Measurements from ENCODE around the gene SPSB4. TPM values are rescaled to one million over a fixed set of nuclear protein-coding genes. Genes with fewer than 3 reads are reported as not detected.

The SPSB4 gene
- total and polyA plus RNA-seq, 2 donors (not counting 3 experiments of a cell fraction or from before 2014, with no cell fraction given), result 0.06 to 0.22 TPM

DNA sequence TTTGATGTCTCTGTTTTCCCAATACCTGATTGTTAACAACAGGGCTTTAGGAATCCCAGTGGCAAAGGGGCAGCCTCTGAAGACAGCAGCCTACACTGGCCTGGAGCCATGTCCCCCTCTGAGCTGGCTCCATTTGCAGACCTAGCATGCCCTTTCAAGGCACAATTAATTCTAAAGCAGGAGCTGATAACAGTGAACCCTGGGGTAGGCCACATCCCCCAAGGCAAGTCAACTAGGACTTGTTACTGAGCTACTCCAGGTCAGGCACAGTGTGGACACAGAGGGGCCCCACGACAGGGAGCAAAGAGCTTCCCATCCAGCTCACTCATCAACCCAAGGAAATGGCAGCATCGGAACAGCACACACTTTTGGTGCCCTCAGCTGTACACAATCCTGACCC is 51.9 kb downstream of the SPSB4 start:
- TF ChIP-seq POLR2A (IDR thresholded peaks at IDR 0.05; ENCODE audit: low read depth, low read length) (no peak), JUN (IDR thresholded peaks at IDR 0.05; ENCODE audit: borderline replicate concordance, insufficient read depth, insufficient read length, low read depth) (no peak), FOS (IDR thresholded peaks at IDR 0.05; ENCODE audit: borderline replicate concordance, insufficient read depth, low read length) (no peak), POLR2AphosphoS5 (IDR thresholded peaks at IDR 0.05; ENCODE audit: insufficient read depth, low read depth, low read length) (no peak), MYC (IDR thresholded peaks at IDR 0.05; ENCODE audit: low read depth, low read length) (no peak), EZH2 (IDR thresholded peaks at IDR 0.05; ENCODE audit: borderline replicate concordance, low read depth, low read length, severe bottlenecking) (no peak), GATA2 (IDR thresholded peaks at IDR 0.05; ENCODE audit: insufficient read depth, insufficient read length, low read depth, low read length) (no peak)
- TF ChIP-seq, protein P1, sequence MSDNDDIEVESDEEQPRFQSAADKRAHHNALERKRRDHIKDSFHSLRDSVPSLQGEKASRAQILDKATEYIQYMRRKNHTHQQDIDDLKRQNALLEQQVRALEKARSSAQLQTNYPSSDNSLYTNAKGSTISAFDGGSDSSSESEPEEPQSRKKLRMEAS (IDR thresholded peaks at IDR 0.05; ENCODE audit: insufficient read depth, insufficient read length), result no peak
- TF ChIP-seq, protein P2, sequence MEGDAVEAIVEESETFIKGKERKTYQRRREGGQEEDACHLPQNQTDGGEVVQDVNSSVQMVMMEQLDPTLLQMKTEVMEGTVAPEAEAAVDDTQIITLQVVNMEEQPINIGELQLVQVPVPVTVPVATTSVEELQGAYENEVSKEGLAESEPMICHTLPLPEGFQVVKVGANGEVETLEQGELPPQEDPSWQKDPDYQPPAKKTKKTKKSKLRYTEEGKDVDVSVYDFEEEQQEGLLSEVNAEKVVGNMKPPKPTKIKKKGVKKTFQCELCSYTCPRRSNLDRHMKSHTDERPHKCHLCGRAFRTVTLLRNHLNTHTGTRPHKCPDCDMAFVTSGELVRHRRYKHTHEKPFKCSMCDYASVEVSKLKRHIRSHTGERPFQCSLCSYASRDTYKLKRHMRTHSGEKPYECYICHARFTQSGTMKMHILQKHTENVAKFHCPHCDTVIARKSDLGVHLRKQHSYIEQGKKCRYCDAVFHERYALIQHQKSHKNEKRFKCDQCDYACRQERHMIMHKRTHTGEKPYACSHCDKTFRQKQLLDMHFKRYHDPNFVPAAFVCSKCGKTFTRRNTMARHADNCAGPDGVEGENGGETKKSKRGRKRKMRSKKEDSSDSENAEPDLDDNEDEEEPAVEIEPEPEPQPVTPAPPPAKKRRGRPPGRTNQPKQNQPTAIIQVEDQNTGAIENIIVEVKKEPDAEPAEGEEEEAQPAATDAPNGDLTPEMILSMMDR (IDR thresholded peaks at IDR 0.05; ENCODE audit: extremely low read depth in 1 of 2, insufficient read depth in 1 of 2, low read depth in 1 of 2, low read length in 2 of 2), result no peak
- CTCF ChIA-PET, result interaction anchor here (0.8 to 1.1 kb wide), 4 partner anchors 12 to 181 kb away, joined by 3 to 5 read pairs (median 3); no protein-coding TSS in a partner anchor
- intact Hi-C loops (cut with micrococcal nuclease), result no loop called here

More for the DNA sequence above, 51.9 kb downstream of the SPSB4 start:
- H3K27me3 ChIP-seq (ENCODE audit: control insufficient read depth in 2 of 2, insufficient read depth in 2 of 2, low read length in 2 of 2), result no peaks in the 10 kb centered on the region
- POLR2A ChIA-PET, result no interaction called here
- dilution Hi-C loops (cut with MboI; ENCODE audit: extremely low pct_ligation_motif_present, low sequenced_read_pairs), result no loop called here
- BruUV-seq (replicated peaks), result no TSS peak
- H3K9ac ChIP-seq (replicated peaks; ENCODE audit: extremely low read depth, insufficient read depth, low read length), result no peak overlapping the region
- no peak overlapping the region for H3K4me3 ChIP-seq (replicated peaks in 1 of 3; ENCODE audit: insufficient read depth in 1 of 3, low read depth in 1 of 3, low read length in 3 of 3)
- no peaks in the 10 kb centered on the region for H3K4me1 ChIP-seq (ENCODE audit: control insufficient read depth, extremely low read depth, insufficient read depth, low read length)
- no peaks in the 10 kb centered on the region for H3K79me2 ChIP-seq (ENCODE audit: control insufficient read depth, insufficient read depth, low read length)
- no peaks in the 10 kb centered on the region for H3K9me1 ChIP-seq (replicated peaks; ENCODE audit: control insufficient read depth, extremely low read depth, insufficient read depth, low read length)
- no peaks in the 10 kb centered on the region for H3K36me3 ChIP-seq (ENCODE audit: control insufficient read depth in 2 of 2, extremely low read depth in 1 of 2, insufficient read depth in 2 of 2, low read length in 2 of 2)
- no peak overlapping the region for H3K27ac ChIP-seq (ENCODE audit: insufficient read depth, low read depth, low read length)
- H2AFZ ChIP-seq (ENCODE audit: low read depth, low read length), result no peak overlapping the region
- no peaks in the 10 kb centered on the region for H4K20me1 ChIP-seq (replicated peaks; ENCODE audit: control insufficient read depth, extremely low read depth, insufficient read depth, low read length)
- no peak overlapping the region for H3K4me2 ChIP-seq (ENCODE audit: insufficient read depth, low read length)
- FAIRE-seq (no peak), DNase-seq (ENCODE audit: low read depth, low spot score) (no peak)
- no peaks in the 10 kb centered on the region for H3K9me3 ChIP-seq (replicated peaks; ENCODE audit: control insufficient read depth, insufficient read depth, low read length)
